NCI-H187 treated with DMSO at 0.1 percent for 48 hours (cell line): ENCODE results near the gene NPC1L1.
"Not testable (repeated sequence)": the region's sequence is repeated elsewhere in the genome, so short reads cannot be mapped to it uniquely, and the experiment has no call there.

Experiments used
- DNase-seq: peaks from one replicate; lab custom pipeline; 2025; lab: John Stamatoyannopoulos, UW

The NPC1L1 gene

GRCh38 chr7:44506592-44507288, 34.4 kb downstream of the NPC1L1 start:
- DNase-seq, result not testable (repeated sequence)

- DNase-seq, result no peak
Measured at GRCh38 chr7:44505595-44505994, 35.5 kb downstream of the NPC1L1 start.

- DNase-seq, result no peak
Measured at GRCh38 chr7:44498230-44498954, 42.7 kb downstream of the NPC1L1 start.

- DNase-seq, result no peak
Measured at GRCh38 chr7:44497155-44498027, 43.7 kb downstream of the NPC1L1 start.

- DNase-seq, result no peak
Measured at GRCh38 chr7:44496385-44496784, 44.7 kb downstream of the NPC1L1 start.

GRCh38 chr7:44494960-44495359, 46.2 kb downstream of the NPC1L1 start:
- DNase-seq, result no peak

GRCh38 chr7:44491229-44491628, 49.9 kb downstream of the NPC1L1 start:
- no peak for DNase-seq

GRCh38 chr7:44490351-44491200, 50.6 kb downstream of the NPC1L1 start, which contains the start of gene NUDCD3:
Gene NUDCD3, minus strand, starts transcription at chr7:44490658. Its CDS starts 58 bp downstream, at chr7:44490600.
- peak; percentile 25 for DNase-seq

GRCh38 chr7:44489955-44490350, 51.2 kb downstream of the NPC1L1 start:
- no peak for DNase-seq

- DNase-seq, result no peak
Measured at GRCh38 chr7:44488955-44489354, 52.2 kb downstream of the NPC1L1 start.

- no peak for DNase-seq
Measured at GRCh38 chr7:44486693-44487092, 54.4 kb downstream of the NPC1L1 start.

GRCh38 chr7:44486001-44486400, 55.1 kb downstream of the NPC1L1 start:
- no peak for DNase-seq

GRCh38 chr7:44484482-44485313, 56.4 kb downstream of the NPC1L1 start:
- DNase-seq, result no peak

GRCh38 chr7:44482502-44483485, 58.3 kb downstream of the NPC1L1 start:
- no peak for DNase-seq

GRCh38 chr7:44477938-44478337, 63.2 kb downstream of the NPC1L1 start:
- no peak for DNase-seq

- DNase-seq, result no peak
Measured at GRCh38 chr7:44477063-44477830, 63.9 kb downstream of the NPC1L1 start.

GRCh38 chr7:44476313-44476712, 64.8 kb downstream of the NPC1L1 start:
- no peak for DNase-seq

GRCh38 chr7:44473295-44473694, 67.8 kb downstream of the NPC1L1 start:
- no peak for DNase-seq

- DNase-seq, result no peak
Measured at GRCh38 chr7:44472843-44473242, 68.3 kb downstream of the NPC1L1 start.
